NCI-H1436 treated with DMSO at 0.1 percent for 48 hours (cell line): Measurements from ENCODE around the gene CEP68.
"Not testable (repeated sequence)": the region's sequence is repeated elsewhere in the genome, so short reads cannot be mapped to it uniquely, and the experiment has no call there.

ENCODE experiments used
- DNase-seq: peaks from one replicate; lab custom pipeline; 2025; lab: John Stamatoyannopoulos, UW

The CEP68 gene

GRCh38 chr2:65031341-65032018 lies 24.7 kb upstream of the CEP68 start:
- no peak for DNase-seq

- no peak for DNase-seq
These were observed 23.9 kb upstream of the CEP68 start for GRCh38 chr2:65032019-65032975.

GRCh38 chr2:65033178-65033577 lies 23.0 kb upstream of the CEP68 start:
- DNase-seq: no peak

DNA sequence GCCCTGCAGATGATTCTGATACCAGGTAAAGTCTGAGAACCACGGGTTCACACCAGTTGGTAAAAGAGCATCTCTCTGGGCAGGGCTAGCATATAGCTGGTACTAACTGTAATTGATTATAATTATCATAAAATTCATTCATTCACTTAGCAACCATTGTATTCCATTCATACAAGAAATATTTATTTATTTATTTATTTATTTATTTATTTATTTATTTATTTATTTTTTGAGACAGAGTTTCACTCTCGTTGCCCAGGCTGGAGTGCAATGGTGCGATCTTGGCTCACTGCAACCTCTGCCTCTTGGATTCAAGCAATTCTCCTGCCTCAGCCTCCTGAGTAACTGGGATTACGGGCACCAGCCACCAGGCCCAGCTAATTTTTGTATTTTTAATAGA lies 22.5 kb upstream of the CEP68 start:
- DNase-seq: not testable (repeated sequence)

DNA sequence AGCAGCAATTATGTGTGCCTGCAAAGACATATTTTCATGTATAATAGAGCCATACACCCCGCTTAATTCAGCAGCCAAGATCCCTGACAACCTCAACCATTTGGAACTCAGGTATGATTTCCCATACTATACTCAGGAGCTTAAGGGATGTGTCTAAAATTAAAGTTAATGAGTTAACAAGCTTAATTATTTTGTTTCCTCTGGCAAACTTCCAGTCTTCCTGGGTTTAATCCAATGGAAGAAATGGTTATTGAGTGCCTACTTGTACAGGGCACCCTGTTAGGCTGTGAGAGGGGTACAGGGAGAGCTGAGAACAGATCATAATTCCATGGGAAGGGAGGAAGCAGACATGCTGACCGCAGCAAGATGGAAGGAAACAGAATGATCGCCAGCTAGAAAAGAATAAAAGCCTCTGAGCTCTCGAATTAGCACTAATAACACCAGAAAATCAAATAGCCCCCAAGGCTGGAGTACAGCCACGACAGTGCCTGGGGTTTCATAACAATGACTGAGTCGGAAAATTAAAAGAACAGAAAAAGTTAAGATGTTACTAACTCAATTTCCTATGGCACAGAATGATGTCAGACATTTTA lies 20.8 kb upstream of the CEP68 start:
- no peak for DNase-seq

DNA sequence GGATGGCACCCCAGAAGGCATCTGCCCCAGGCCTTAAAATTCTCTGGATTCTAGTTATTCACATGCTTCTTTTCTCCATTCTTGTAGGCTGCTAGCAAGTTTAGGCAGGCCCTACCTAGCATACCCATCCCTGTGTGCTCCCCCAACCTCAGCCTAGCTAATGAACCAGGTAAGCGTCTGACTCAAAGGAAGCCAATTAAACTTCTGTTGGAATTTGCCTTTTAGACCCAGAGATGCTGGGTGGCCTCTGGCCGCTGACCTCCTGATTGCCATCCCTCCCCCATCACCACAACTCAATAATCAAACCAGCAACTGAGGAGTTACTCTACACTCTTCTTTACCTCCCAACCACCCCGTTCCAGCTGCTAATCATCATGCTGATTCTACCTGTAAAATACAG lies 19.0 kb upstream of the CEP68 start:
- DNase-seq: no peak

DNA sequence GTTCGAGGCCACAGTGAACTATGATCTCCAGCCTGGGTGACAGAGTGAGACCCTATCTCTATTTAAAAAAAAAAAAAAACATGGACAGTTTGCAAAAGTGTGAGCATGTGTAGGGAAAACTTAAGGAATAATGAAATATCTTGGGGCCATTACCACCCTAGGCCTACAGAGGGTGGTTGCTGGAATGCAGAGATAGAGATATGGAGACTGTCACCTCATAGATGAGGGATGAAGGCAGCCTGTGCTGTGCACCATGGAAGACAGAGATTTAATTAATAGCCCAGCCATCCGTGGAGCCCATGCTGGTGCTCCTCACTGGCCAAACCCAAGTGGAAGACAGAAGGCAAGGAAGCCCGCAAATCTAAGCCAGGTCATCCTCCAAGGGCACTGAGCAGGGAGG lies 16.6 kb upstream of the CEP68 start:
- no peak for DNase-seq

DNA sequence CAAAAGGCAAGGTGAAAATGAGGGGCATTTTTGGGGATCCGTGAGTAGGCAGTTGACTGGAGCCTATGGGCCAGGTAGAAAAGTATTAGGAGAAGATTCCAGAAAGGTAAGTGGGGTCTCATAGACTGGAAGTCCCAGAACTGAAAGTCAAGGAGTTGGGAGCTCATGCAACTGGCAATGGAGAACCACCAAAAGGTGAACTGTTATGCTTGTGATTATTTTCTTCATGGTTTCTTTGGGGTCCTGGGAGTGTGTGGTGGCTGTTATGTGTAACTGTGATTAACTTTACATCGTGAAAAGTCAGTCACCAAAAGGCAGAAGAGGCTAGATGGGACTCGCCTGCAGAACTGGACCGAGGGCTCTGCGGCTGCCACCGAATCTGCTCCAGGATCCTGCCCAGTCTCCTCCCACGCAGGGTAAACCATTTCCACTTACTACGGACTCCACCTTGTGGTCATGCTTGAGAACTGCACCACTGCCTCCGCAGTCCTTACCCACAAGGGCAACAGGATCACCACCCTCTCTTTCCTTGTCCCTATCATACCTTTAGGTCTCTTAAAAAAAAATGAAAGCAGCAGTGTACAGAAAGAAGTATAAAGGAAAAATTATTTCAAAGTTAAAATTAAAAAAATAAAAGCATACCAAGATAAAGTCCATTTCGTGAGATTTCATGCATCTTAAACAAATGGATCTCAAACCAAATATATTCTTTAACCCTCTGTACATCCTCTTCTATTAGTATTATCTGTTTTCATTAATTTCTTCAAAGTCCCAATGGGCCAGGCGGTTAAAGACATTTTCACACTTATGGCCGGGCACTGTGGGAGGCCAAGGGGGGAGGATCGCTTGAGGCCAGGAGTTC lies 15.6 kb upstream of the CEP68 start:
- DNase-seq: no peak

- no peak for DNase-seq
These were observed 13.2 kb upstream of the CEP68 start for GRCh38 chr2:65043001-65043400.

GRCh38 chr2:65044097-65044735 lies 12.0 kb upstream of the CEP68 start:
- DNase-seq: no peak

- no peak for DNase-seq
These were observed 10.6 kb upstream of the CEP68 start for GRCh38 chr2:65045651-65046050.

- DNase-seq: no peak
These were observed 9.4 kb upstream of the CEP68 start for GRCh38 chr2:65046633-65047407.

DNA sequence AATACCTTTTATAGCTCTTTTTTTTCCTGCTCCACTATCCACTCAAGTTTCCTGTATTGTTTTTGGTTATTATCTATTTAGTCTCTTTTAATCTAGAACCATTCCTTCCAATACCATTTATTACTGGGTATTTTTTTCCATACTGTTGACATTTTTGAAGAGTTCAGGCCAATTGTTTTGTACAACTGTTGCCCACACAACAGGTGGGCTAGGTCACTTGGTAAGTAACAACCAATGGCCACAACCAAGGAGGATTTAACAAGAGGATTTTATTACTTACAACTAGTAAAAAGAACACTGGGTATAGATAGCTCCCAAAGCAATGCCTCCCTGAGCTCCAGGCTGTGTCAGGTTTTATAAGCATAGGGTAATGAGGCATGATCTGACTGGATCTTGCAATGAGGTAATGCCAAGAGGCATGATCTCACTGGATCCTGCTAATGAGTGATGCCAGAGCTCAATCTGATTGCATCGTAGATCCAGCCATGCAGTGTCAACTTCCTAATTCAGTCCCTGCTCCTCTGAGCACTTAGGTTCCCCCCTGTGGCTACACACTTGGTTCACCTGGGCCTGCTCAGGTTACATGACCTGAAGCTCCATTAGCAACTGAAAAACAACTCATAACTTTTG lies 7.1 kb upstream of the CEP68 start:
- no peak for DNase-seq

DNA sequence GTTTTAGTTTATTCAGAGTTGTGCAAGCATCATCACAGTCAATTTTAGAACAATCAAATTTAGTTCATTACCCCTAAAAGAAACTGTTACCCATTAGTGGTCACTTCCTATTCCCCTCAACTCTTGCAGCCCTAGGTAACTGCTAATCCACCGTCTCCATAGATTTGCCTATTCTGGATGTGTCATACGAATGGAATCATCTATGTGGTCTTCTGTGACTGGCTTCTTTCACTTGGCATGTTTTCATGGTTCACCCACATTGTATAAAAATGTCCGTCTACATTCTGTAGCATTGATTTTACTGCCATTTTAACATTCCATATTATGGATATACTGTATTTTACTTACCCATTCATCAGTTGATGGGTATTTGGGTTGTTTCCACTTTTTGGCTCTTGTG lies 5.3 kb upstream of the CEP68 start:
- no peak for DNase-seq

- no peak for DNase-seq
These were observed 3.0 kb upstream of the CEP68 start for GRCh38 chr2:65053199-65053598.

DNA sequence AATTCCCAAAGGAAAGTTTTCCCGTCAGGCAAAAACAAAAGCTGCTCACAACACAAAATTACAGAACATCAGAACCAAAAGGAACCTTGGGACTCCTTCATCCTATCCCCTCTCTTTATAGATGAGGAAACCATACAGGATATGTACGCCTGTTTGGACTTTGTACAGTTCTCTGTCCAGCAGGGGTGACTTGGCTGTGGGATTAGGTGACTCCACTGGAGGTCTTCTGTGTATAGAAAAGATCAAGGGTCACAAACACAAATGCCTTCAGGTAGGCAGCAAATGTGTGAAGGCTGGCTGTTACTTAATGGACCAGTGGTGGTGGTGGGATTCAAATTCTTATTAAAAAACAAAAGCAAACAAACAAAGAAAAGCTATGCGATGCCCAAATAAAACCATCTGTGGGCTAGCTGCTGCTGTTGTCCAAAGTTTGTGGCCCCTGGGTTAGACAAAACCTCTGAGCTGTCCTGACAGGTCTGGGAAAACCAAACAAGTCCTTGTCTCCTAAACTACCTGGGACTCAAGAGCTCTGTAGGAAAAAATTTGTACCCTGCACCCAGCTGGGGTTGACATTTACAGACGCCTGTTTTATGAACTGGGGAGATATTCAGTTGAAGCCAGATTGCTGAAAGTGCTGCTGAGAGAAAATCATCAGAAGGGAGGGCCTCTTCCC lies 1.3 kb upstream of the CEP68 start:
- DNase-seq: no peak

- no peak for DNase-seq
These were observed 598 bp upstream of the CEP68 start for GRCh38 chr2:65055422-65056214.

- no peak for DNase-seq
These were observed 799 bp downstream of the CEP68 start for GRCh38 chr2:65057054-65057375.
